HG03139 (cell line): ENCODE results near the gene DNAJC15.

Source experiments
- ATAC-seq: cut with Tn5 transposase; IDR thresholded peaks from one replicate; pipeline ENCODE4 v1.9.1; 2021; ENCODE audit not compliant: unreplicated experiment

DNAJC15 gene

DNA sequence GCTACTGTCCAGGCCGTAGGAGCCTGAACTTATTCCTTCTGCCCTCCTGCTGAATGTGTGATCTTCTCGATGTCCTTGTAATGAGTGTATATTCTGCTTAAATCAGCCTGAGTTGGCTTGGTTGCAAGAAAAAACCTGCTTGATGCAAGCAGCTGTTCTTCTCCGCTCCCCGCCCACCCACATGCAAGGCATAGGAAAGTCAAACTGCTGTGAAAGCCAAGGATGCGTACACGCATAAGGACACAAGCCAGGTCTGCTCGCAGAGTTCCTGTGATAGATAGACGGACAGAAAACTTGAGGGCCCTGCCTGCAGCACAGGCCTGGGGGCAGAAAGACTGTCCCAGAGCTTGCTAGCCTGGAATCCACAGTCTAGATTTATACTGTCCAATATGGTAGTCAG is 101.1 kb downstream of the DNAJC15 start:
- no peak for ATAC-seq

DNA sequence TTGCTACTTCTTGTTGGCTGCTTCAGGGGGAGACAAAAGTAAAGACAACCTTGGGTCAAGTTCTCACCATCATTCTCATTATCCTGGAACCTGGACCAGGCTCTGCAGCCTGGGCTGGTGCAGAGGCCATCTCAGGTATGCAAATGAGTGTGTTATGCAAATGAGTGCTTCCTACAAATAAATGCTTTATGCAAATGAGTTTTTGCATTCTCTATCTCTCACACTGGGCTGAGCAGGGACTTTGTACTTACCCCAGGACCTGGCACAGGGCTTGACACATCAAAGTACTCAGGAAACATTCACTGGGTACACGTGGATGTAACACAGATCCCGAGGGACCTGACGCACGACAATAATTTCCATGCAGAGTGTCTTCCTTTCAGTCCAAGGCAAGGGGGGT is 103.0 kb downstream of the DNAJC15 start:
- ATAC-seq = no peak

DNA sequence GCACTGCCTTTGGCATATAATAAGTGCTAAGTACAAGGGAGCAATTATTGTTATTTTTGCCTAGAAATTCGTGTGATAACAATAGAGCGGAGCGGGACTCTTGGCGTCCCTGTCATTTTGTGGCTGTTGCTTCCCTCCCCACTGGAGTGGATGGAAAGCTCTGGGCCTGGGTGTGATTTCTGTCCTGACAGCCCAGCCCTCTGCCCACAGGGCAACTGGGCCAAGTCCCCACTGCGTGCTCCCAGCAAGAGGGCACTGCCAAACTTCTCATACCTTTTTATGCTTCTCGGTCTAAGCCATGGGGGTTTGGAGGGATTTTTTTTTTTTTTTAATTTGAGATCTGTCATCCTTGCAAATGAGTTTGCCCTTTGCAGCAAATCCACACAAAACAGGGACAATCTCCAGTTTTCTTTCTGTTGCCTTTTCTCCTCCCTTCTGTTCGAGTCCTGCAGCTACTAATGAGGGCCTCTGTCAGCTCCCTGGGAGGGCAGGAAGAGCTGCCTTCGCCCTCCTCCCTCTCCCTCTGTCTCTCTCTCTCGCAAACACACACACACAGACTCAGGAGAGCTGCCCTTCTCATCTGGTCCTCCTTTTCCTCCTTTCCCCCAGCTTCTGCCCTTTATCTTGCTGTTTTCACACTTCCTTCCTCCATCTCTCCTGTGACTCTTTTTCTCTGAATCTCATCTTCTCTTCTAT is 103.9 kb downstream of the DNAJC15 start:
- no peak for ATAC-seq

DNA sequence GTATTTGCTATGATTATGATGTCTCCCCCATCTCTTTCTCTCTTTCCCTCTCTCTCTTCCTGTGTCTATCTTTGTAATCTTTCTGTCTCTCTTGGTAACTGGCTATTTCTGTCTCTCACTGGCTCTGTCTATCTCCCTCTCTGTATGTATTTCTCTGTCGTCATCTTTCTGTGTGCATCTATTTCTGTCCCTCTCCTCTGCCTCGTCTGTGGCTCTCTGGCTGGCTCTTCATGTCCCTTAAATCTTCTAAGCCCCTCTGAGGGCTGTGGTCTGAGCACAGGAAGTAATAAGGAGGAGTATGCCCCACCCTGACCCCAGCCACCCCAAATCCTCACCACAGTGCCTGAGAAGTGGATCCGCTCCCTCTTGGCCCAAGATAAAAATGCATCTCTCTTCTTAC is 104.4 kb downstream of the DNAJC15 start:
- ATAC-seq = peak; percentile 48

DNA sequence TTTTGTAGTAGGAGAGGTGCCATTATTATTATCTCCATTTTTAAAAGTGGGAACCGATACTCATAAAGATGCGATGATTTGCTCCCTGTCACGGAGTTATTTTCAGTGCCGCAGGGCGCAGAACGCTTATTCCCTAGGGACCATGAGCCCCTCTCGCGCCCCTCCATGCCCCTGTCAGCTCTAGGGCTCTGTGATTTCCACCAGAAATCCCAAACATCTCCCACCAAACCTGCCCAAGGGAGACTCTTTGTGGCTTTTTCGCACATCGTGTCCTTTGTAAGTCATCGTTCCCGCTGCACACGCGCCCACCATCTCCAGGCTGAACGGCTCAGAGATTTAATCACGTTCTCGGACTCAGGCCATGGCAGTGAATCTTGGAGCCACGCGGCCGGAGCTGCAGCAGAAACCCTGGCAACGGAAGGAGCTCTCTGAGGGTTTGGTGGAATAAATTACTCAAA is 105.1 kb downstream of the DNAJC15 start:
- no peak for ATAC-seq

DNA sequence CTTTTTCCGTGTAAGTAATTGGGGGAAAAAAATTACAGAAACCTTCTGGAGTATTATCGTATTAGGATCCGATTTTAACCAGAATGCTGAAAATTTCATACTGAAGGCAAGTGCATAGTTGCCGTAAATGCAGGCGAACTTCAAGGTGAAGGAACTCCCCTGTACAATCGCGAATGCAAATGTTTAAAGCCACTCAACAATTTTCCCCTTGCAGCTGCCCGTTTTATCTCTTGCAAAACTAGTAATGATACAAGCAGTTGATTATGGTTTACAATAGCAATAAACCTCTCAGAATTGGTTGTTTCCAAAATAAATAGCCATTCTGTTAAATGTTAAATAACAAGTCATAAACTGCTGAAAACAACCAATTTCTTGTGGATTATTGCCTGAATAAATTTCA is 105.7 kb downstream of the DNAJC15 start:
- no peak for ATAC-seq

DNA sequence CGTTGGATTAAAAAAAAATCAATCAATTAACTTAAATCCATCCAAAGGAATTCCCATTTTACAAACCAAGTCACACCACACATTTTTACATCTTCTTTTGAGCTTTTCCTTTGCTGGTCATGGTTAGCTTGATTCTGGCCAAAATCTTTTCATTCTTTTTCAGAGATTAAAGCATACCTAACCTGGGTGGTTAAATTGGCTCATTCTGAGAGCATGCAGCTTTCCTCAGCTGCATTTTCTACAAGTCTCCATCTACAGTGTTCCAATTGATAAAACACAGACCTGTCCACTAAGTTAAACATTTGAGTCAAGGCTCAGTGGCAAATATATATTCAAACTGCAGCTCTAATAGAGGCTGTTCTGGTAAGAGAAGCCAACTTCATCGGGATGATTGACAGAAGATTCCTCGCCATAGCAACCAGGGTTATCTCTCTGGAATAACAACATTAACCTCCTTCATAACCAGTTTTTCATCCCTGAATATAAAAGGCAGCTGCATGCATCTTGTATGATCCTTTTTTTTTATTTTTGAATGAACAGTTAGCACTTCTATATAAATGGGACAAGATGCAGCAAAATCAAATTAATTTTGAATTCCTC is 106.2 kb downstream of the DNAJC15 start:
- no peak for ATAC-seq

DNA sequence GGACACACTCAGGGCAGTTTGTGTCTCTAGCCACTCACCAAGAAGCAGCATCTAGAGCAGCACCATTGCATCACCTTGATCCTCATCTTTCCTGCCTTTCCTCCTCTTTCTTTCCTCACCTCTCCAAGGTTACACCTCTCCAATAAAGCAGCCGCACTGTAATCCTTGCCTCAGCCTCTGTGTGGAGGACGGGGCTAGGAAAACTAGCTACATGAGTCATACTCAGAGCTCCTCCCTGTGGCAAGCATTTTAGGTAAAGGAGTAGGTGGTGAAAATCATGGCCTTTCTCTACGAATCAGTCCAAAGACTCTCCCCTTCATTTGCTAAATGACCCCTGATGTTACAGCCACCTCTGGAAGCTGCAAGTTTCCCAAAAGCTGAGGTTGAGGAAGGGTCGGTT is 108.9 kb downstream of the DNAJC15 start:
- ATAC-seq = no peak

DNA sequence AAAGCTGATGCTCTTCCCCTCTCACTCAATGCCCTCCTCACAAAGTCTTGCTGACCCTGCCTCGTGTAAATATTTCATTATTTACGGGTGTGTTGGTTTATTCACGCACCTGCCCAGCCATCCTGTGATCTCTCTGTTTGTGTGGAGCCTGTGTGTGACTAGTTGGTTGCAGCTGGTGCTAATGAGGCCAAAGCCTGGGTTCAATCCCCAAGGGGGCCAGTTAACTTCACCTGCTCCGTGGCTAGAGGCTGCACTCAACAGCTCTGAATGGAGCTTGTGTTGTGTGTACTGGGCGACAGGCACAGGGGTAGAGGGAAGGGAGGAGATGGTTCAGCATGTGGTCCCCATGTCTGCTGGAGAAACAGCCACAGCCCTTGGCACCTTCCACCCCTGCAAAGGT is 109.5 kb downstream of the DNAJC15 start:
- no peak for ATAC-seq

DNA sequence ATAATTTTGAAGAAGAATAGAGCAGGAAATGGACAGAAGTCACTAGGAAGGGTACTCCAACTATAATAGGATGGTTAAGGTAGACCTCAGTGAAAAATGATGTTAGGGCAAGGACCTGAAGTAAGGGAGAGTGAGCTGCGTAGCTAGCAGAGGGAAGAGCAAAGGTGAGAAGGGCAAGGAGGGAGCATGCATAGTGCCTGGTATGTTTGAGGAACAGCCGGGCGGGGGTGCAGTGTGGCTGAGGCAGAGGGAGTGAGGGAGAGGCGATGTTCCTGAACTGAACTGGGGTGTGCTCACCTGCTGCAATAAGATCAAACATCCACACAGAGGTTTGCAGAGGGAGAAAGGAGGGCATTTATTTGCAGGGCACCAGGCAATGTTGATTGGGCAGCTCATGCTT is 110.4 kb downstream of the DNAJC15 start:
- ATAC-seq = no peak

DNA sequence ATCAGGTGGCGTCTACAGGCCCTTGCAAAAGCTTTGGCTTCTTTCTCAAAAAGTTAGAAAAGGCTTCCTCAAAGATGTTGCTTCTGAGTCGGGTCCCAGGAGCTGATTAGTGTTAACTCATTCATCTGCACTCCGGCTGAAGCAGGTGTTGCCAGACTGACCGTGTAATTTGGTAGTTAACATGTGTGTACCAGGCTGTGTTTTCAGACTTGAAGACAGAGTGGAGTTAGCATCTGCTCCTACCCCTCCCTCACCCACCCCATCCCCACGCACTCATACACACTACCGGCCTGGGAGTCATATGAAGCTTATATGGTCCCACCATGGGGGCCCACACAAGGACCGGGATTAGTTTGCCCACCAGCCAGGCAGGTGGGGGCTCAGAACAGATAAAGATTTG is 111.5 kb downstream of the DNAJC15 start:
- ATAC-seq = no peak

DNA sequence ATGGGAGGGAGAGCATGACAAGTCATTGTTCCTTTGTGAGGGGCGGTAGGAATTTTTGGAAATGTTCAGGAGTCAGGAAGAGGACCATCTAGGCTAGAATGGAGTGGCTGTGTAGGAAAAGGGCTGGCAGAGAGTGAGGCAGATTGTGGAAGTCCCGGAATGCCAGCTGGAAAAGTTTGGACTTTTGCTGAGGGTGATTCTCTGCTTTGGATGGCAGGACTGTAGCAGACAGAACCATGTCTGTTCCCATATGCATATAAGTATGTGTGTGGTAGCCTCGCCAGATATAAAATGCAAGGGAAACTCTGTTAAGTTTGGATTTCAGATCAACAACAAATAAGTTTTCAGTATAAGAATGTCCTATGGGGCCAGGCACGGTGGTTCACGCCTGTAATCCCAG is 112.1 kb downstream of the DNAJC15 start:
- no peak for ATAC-seq

DNA sequence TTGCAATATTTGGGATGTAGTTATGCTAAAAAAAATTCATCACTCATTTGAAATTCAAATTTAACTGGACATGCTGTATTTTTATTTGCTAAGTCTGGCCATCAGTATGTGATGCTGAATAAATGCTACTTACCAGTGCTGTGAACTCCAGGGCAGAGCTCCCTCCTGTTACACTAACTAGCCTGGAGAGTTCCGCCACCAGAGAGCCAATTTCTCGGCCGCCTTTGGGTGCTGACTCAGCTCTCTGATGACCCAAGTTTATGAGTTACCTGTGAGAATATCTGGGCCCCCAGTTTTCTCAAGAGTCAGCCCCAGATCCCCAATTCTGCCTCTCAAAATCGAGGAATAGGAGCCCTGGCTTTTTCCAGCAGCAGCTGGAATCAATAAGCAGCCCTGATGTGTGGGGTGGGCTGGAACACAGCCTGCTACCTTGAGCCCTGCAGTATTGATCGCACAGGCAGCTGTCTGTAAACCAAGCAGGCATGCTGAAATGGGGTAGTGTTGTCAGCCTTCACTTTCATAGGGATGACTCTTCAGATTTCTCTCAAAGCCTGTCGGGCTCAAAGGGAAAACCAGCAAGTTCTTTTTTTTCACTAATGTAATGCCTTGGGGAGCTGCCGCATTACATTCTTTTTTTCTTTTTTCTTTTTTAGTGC is 113.7 kb downstream of the DNAJC15 start:
- no peak for ATAC-seq

DNA sequence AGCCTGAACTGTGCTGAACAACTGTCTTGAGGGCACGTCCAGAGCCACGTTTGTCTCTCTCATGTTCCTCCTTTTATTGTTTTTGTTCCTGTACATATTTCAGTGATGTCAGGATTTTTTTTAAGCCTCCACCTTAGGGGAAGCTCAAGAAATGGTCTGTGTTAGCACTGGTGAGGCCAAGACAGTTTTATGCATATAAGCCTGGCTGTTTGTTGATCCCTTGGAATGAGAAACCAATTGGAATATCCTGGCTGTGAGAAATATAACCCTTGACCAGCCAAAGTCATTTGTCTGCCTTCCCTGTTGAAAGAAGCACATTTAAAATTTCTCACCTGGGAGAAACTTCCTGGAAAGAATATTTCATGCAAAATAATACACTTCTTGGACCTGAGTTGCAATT is 115.8 kb downstream of the DNAJC15 start:
- ATAC-seq = no peak

DNA sequence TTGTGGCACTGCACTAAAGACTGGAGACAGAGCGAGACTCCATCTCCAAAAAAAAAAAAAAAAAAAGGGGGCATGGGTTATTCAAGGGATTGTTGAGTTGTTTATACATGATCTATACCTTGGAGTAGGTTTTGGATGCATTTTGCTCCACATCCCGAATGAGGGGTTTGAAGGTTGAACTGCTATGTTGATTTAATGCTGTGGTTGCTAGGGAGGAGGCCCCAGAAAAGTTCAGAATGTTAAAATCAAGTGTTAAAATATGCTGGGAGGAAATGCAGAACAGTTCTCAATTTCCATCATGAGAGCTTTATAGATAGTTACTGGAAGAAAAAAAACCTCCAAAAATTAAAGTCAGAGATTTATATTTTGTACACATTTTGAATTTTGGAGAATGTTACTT is 116.5 kb downstream of the DNAJC15 start:
- no peak for ATAC-seq

DNA sequence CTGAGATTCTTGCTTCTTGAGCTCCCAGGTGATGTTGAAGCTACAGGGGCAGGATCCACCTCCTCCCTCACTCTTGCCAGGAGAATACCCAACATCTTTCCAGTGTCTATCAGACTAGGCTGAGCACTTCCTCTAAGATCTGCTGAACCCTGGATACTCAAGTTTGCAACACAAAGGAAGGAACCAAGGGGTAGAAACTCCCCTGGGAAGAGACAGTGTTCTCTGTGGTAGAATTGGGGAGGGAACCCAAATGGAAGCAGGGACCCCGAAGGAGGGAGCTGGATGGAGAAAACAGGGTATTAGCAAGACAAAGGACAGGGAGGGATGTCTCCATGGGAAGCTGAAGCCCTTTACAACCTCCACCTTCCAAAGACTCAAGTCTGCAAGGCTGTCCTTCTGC is 117.6 kb downstream of the DNAJC15 start:
- no peak for ATAC-seq

DNA sequence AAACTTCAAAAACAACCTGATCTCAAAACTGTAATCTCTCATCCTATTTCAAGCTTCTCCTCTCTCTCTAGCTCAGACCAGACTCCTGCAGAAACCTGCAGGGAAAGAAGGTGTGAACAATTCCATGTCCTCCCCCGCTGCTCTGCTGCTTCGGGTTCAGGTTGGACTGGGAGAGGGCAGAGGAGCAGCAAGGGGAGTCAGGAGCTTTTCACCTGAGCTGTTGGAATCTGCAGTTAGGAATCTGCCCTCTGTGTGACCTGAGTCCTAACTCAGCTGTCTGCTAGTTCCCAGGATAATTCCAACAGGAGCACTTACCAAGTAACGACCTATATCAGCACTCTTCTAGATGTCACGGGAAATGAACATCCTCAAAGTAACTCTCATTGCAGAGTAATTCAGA is 118.3 kb downstream of the DNAJC15 start:
- ATAC-seq = no peak

DNA sequence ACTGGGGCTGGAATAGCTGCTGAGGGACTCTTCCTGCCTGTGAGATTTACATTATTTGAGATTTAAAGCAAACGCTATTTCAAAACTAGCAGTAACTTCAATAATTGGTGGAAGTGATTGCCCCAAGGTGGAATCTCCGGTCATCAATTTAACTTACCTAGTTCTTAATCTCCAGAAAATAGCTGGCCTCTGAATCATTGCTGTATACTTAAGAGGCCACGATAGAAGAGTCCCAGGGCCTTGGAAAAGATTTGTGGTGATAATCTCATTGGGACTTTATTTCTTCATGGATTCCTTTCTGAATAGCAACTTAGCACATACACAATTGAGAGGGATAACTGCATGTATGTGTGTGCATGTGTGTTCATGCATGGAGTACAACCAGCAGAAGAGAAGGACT is 120.2 kb downstream of the DNAJC15 start:
- ATAC-seq = no peak

DNA sequence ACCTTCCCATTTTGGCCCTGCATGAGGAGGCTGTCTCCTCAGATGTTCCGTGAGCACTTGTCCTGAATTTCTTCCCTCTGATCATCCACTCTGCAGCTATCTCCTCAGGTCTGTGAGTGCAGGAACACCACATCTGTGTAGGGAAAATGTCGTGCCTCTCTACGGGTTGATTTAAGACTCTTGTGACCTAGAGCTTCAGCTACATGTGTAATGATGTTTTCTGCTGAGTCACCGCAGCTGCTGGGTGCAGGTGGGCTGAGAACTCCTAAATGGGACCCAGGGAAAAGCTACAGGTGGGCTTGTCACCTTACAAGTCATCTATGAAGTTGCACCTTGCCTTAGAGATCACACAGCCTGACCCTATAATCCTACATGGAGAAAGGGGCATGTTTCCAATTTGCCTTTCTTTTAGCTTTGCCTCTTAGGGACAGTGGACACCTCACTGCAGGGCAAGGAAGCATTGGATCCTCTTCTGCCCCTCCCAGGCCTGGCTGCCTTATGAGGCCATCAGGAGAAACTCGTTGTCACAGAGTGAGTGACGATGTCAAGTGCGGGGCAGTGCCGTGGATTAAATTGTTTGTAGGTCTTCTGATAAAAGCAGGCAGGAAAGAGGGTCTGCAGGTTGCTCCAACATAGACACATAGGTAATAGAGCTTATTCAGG is 122.3 kb downstream of the DNAJC15 start:
- ATAC-seq = no peak

DNA sequence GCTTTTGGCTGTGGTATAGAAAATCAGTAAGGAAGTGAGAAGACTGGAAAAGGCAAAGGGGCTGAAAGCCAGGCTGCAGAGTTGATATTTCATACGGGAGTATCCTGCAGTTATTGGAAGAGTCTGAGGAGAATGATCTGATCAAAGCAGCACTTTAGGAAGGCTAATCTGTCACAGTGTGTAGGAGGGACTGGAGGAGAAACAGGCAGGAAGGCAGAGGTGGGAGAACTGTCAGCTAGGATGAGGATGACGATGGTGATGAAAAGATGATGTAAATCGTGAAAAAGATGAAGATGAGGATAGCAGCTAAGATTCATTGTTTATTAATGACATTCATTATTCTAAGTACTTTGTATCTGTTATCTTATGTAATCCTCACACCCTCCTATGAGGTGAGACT is 123.0 kb downstream of the DNAJC15 start:
- no peak for ATAC-seq

DNA sequence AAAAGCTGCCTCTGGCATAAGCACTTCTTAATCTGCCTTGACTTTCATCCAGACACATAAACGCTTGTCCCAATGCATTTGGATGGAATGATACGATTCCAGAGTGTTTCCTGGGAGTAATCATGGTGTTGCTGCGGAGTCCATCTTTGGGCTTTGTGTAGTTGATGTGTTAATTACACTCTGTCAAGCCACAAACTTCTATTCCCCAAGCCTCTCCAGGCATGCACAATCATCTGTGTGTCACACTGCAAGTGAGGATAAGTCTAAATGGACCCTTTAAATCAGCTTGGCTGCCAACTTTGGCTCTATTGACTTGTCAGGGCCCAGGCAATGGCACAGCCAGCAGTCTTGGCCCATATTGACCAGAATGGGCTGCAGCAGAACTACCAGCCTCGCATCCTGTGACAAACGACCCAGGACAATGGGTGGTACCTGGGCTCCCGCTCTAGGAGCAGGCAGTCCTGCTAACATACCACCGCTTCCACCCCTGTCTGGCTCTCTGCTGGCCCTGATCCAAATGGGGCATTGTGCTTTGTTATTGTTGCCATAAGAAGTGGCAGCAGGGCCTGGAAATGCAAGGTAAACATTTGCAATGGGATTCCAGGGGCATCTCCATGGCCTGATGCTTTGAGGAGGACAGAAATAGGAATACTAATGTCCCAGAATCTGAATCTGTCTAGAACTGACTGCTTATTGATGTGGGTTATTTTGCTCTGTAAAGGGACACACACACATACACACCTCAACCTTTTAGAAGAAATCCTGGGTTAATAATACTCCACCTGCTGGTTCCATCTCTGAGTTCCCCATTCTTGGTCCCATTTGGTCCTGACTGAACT is 127.2 kb downstream of the DNAJC15 start:
- no peak for ATAC-seq
